ENCODE results near the gene ALOXE3. TPM values are rescaled to one million over a fixed set of nuclear protein-coding genes. Genes with fewer than 3 reads are reported as not detected.

Gene ALOXE3
- total RNA-seq, 1 donor from 2014 or later, result not detected

DNA sequence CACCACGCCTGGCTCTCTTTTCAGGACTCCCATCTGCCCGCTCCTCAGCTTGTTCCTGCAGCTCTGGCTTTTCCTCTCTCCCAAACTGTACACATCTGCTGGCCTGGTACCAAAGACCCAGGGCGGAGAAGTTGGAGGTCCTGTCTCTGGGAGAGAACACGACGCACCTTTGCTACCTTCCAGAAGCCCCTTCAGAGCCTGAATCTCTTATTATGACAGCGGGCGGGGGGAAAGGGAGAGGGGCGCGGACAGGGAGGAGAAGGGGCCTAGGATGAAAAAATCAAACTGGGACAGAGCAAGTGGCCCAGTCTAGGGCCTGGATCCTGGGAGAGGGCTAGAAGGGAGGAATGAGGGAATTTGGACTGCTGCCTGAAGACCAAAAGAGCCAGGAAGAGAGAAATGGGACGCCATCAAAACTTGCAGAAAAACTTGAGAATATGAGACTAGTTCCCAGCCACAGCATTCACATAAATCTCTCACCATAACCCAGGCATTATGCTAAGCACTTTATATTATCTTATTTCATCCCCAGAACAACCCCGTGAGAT, 36.4 kb upstream of the ALOXE3 start:
- no peak for DNase-seq (ENCODE audit: low read depth in 2 of 2)

DNA sequence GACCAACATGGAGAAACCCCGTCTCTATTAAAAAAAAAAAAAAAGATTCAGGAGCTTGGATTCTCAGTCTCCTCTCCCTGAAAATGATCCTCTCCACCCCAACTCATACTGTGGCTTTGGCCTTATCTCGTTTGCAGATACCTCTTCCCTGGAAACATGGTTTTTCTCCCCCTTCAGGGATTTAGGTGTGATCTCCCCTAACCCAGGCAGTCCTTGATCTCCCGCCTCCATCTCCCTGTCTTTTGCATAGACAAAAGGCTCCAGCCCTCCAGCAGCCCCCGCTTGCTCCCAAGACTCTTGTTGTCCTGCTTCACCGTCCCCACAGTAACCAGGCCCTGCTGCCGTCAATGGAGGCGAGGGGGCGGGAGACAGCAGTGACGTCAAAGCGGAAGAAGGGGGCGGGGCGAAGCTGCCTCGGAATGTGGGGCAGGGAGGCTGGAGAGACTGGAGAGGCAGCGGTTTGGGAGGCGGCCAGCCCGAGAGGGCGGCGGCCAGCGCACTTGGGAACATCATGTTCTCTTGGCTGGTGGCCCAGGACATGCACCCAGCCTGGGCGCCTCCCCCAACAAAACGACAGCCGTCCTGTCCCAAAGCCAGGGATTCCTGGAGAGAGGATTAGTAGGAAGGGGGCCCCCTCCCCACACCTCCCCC, 35.8 kb upstream of the ALOXE3 start:
- peak; percentile 85 to 96 for DNase-seq (ENCODE audit: low read depth in 2 of 2)

DNA sequence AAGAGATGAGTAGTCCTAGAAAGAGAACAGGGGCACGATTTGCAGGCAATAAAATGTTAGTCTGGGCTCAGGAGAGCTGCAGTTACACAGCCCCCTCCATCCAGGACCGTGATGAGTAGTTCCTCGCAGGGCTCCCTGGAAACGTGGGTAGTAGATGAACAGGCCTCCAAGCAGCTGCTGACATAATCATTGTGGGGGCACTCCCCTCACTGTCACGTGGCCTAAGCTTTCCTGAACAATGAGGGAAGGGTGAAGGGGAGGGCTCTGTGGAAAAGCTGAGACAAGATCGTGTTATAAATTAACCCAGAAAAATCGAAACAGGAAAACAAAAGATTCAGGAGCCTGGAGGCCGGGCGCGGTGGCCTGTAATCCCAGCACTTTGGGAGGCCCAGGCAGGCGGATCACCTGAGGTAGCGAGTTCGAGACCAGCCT, 35.2 kb upstream of the ALOXE3 start:
- peak; percentile 93 to 97 for DNase-seq (ENCODE audit: low read depth in 2 of 2)

DNA sequence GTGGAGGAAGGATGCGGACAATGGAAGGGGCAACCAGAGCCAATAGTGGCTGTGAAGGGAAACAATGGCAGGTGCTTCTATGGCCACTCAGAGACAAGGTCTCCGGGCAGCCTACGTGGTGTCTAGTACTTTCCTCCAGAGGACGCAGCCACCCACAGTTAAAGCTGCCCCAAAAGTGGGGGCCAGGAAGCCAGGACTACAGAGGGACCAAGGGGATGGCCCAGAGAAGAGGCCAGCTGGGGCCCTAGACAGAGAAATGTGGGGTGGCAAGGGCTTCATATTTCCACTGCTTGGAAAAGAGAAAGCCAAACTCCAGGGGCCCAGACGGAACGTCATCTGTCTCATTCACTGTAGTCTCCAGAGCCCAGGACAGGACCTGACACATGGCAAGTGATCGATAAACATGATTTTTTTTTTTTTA, 34.7 kb upstream of the ALOXE3 start:
- no peak for DNase-seq (ENCODE audit: low read depth in 2 of 2)

DNA sequence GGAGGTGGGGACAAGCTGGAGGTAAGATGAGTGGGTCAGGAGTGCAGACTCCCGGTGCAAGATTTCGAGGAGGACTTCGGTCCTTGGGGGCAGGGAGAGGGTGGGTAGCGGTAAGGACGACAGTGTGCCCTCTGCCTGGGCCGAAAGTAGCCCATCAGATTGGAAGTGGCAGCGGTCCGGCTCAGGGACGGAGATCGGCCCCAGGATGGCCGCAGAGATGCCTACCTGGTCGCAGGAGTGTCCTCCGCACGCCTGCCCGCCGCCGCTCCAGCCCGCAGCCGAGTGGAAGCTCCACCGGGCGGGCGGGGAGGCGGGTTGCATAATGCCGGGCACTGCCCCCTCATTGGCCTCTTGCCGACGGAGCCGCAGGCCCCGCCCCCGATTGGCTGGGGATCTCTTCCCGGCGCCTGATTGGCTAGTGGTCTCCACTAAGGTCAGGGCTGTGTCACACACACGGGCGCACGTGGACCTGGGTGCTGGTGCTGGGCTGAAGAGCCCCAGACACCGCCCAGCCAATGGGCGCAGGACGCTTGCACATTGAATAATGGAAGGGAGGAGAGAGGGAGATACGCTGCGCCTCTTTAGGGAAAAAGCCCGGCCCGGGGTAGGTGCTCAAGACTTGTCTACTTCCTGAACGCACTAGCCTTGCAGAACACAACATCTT, 33.9 kb upstream of the ALOXE3 start, which contains the start of gene PER1:
TSS of gene PER1 (minus strand) at position 293 of the 664 bp plus-strand sequence. CDS start 1,698 bp downstream, outside the sequence.
- peak; percentile 78 to 93 for DNase-seq (ENCODE audit: low read depth in 2 of 2)

DNA sequence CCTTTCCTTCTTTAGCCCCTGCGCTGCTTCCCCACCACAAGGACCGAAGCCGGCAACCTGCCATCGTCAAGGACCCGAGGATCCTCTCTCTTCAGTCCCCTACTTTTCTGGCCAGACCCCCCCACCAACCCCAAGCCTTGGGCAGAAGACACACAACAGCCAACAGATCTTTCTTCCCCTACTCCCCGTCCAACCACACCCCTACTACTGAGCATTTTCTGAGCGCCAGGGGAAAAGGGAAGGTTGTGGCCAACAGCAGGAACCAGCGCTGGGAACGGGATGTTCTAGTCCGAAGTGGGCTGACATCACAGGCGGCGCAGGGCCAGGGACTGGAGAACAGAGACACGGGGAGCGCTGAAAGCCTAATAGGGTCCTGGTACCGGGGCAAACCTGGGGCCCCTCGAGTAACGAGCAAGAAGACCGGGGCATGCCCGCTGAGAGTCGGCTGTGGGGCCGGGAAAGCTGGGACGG, 33.4 kb upstream of the ALOXE3 start:
- DNase-seq (ENCODE audit: low read depth in 2 of 2), result peak in 1 of 2 donors; percentile 67

DNA sequence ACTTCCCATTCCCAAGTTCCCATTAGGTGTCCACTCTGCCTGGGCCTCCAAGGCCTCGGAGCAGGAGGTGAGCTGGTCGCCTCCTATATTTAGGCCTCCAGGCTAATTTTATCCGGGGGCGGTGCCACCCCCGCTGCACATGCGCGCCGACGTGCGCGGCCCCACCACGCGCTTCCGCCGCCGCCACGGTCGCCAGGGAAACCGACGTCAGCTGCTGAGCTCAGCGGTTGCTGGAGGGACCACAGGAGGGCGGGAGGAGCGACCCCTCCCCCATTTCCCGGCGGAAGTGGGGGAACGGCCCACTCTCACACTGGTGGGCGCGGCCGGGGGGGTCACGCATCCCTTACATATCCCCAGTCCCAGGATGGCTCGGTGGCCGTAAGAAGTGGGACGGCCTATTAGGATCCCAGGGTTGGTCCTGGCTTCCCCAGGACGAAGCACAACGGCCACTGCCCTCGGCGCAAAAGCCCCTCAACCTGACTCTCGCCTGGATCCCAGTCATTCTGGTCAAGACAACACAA, 32.9 kb upstream of the ALOXE3 start:
- peak; percentile 80 to 88 for DNase-seq (ENCODE audit: low read depth in 2 of 2)

DNA sequence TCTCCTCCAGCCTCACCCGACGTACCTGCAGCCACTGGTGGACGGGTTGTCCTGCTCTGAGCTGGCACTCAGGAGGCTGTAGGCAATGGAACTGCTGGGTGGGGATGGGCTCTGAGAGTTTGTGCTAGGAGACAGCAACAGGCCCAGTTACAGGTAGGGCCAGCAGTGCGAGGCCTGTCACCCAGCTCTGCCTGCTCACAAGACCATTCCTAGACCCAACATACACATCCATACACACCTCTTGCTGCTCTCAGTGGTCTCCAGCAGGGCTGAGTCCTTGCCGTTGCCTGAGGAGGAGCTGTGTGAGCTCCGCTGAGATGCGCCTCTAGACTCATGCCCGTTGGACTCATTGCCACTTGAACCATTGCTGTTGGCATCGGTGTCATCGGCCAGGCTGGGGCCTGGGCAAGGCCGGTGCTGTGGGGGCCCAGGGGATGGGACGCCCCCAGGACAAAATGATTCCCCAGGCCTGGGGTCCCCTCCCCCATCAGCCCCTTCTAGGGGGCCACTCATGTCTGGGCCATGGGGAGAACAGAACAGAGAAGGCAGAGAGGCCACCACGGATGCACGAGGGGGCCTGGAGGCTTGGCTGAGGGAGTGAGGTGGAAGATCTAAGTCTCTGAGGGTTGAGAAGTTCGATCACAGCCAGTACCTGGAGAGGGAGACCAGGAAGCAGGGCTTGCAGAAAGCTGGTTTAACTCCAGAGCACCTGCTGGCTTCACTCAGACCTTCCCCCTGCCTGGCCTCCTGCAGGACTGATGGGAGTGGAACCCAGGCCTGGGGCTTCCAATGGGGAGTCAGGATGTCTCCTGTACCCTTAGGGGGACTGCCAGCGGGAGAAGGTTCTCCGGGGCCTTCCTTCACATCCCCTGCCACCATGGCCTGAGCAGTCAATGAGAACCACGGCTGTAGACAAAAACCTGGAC, 32.1 kb upstream of the ALOXE3 start:
- no peak for DNase-seq (ENCODE audit: low read depth in 2 of 2)

DNA sequence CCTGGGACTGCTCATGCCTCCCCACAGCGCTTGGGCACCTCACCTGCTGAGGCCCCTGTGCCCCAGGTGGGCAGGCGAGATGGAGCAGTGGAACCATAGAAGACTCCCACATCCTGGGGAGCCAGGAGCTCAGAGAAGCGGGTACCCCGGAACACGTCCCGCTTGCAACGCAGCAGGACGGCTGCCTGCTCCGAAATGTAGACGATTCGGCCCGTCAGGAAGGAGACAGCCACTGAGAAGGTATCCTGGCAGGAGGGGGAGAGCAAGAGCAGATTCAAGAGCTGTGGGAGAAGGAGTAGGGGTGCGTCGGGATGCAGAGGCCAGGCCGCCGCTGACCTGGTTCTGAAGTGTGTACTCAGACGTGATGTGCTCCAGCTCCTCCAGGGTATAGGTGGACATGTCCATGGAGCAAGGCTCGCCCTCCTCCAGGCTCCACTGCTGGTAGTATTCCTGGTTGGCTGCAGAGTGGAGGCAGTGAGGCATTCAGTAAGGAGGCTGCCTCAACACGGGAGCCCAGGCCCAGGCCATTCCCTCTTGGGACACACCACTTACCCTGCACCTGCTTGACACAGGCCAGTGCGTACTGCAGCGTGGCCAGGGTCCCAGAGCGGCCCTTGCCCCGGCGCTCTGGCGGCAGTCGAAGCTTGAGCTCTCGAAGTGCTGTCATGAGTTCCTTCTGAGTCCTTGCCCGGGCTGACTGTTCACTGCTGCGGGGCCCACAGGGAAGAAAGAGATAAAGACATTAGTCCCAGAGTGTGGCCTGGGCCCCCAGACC, 31.3 kb upstream of the ALOXE3 start:
- no peak for DNase-seq (ENCODE audit: low read depth in 2 of 2)

DNA sequence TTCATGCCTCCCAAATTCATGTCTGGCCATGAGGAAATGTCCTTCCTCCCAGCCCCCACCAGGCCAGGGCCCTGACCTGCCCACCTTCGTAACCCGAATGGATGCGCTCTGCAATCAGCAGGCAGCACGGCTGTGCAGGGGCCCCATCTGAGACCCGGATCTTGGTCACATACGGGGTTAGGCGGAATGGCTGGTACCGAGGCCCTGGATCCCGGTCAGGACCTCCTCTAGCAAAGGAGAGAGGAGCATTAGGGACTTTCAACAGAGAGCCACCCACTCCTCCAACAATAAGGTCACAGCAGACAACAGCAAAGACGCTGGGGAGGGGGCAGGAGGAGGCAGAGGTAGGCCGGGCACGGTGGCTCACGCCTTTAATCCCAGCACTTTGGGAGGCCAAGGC, 30.2 kb upstream of the ALOXE3 start:
- no peak for DNase-seq (ENCODE audit: low read depth in 2 of 2)

DNA sequence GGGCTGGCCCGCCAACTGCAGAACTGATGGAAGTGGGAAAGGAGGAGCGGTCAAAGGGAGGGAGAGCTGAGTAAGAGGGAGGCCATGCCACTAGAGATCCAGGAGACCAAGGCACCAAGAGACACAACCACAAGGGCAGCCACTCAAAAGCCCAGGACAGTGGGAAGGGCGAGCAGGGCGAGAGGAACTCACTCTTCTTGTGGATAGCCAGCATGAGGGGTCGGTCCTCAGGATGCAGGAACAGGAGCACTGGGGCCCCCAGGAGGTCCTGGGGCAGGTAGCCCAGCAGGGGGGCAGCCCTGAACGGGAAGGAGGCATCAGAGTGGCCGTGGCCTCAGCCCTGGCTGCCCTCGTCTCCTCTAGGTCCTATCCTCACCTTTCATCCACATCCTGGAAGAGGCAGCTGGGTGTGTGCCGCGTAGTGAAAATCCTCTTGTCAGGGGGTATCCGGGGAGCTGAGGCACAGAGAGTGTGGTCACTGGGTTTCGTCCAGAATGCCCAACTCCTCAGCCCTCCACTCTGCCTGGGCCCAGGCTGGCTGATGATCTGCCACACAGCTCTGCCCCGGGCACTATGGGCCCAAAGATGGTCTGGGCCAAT, 29.6 kb upstream of the ALOXE3 start:
- no peak for DNase-seq (ENCODE audit: low read depth in 2 of 2)

DNA sequence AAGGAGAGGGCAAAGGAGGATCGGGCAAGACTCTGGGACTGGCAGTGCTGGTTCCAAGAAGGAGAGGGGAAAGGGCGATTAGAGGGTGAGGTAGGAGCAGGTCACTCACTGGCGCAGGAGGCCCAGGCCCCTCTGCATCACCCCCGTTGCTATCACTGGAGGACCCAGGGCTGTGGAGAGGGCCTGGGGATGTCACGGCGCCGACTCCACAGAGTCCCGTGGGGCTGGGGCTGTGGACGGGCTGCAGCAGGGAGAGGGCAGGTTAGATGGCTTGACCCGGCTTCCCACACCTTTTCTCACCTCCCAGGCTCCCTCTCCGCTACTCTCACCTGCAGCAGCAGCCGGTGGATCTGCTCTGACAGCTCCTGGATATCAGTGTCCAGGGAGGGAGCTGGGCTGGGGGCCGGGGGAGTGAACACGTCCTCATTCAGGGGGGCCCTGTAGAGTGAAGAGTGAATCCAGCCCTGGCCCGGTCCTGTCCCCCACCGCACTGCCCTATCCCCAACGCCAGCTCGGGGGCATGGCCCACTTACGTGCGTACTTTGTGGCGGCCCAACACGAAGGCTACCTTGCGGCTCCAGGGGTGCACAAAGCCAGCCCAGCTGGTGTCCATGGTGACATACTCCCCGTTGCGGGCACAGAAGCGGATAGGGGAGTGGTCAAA, 29.0 kb upstream of the ALOXE3 start:
- DNase-seq (ENCODE audit: low read depth in 2 of 2), result no peak

DNA sequence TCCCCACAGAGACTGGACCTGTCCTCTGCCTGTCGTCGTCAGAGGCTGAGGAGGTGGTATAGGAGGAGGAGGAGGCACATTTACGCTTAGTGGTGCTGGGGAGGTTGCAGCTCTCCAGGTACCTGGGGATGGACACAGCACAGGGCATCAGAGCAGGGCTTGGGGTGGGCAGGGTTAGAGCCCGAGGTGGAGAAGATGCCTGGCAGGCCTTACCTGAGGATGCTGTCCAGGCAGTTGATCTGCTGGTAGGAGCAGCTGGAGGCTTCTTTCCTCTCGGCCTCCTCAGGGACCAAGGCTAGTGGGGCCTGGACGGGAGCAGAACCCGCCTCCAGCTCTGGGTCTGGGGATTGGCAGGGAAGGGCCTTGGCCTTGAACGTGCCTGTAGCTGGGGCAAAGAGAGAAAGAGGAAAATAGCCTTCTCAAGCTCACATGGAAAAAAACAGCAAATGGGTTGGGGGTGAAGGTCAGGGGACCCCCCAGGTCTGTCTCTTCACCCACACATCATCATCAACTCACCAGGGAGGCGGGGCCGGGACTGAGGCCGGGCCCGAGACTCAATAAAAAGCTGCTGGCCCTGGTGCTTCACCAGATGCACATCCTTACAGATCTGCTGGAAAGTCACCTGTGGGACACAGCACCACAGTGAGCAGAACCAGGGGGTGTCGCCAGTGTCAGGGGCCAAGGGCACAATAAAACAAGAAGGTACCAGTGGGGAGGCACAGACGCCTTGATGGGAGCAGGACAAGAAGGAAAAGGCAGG, 28.2 kb upstream of the ALOXE3 start:
- DNase-seq (ENCODE audit: low read depth in 2 of 2), result no peak

DNA sequence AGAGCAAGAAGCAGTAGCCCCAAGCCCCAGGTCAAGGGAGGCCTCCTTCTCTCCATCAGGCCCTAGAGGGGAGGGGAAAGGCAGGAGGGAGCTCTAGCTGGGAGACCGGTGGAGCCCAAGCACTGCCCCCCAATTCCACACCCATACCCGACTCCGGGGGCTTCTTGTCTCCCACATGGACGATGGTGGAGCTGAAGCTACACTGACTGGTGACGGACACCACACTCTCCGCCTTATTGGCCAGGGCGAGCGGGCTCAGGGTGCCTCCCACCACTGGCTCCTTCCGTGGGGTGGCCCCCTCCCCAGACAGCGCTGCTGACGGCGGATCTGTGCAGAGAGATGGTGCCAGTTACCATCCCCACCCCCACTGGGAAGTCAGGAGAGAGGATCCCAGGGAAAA, 27.5 kb upstream of the ALOXE3 start:
- no peak for DNase-seq (ENCODE audit: low read depth in 2 of 2)

DNA sequence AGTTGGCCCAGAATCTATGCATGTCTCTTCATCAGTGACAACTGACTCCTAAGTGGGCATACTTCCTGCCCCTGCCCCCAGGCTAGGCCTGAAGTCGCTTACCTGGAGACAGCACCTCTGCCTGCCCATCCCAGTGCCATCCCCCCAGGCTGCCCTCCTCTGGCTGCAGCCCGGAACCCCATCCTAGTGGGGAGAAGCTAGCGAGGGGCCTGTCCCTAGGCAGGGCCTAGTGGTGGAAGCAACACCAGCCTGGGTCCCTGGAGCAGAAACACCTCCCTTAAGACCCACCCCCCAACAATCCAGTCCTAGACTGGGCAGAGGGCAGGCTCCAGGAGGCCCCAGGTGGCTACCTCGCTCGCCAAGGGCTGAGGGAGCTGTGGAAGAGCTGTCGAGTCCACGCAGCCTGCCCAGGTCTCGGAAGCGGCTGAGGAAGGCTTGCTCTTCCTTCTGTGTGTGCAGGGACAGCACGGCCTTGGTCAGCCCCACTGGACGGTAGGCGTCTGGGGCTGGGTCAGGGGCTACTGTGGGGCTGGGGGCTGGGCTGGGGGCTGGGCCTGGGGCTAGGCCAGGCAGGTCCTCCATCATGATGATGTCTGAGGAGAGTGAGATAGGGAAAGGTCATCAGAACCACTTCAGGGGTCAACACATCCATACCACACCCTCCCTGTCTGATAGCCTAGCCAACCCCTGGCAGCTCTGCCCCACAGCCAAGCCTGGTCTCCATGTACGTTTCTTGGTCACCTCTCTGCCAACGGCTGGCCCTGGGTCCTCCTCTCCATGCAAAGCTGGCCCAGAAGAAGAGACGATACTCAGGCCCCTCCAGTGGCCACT, 26.3 kb upstream of the ALOXE3 start:
- no peak for DNase-seq (ENCODE audit: low read depth in 2 of 2)

DNA sequence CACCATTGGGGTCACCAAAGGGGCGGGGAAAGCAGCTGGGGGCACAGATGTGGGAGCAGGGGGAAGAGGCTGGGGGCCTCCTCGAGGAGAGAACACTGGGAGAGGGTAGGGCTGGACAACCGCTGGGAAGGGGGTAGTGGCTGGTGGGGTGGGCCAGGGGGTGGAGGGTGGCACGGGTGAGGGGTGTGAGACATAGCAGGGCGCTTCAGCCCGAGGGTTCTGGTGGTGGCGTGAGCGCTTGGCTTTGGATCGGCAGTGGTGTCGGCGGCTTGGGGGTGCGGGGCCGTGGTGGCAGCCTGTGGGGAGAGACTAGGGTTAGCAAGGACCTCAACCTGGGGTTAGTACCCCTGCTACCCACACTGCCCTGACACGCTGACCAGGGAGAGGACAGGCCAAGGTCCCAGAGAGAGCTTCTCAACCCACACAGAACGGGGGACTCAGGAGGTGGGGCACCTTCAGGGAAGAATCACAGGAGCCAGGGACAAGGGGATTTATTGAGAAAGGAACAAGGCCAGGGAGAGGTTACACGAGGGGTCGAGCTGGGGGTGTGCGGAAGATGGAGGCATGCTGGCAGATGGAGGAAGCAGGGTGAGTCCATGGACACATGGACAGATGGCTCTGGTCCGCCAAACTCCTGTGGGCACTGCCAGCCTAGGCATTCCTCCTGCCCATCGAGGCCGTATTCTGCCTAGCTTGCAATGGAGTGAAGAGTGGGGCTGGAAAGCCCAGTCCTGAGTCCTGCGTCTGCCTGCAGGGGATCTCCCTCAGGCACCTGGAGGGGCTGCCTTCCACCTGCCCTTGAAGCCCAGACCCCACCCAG, 25.5 kb upstream of the ALOXE3 start:
- no peak for DNase-seq (ENCODE audit: low read depth in 2 of 2)
